Measurements from ENCODE around the gene RRM1. TPM values are rescaled to one million over a fixed set of nuclear protein-coding genes. Genes with fewer than 3 reads are reported as not detected.

RRM1 gene
- total RNA-seq, 2 donors from 2014 or later, result 79.2 to 102 TPM

GRCh38 chr11:4178813-4179662 lies 84.4 kb downstream of the RRM1 start:
- Mint-ChIP-seq H3K27ac (no peak overlapping the region), H3K27me3 (ENCODE audit: insufficient read depth) (peaks cover 4% of the 10 kb centered on the region), H3K36me3 (ENCODE audit: low read depth) (no peaks in the 10 kb centered on the region), H3K9me3 (peaks cover 8% of the 10 kb centered on the region), H3K4me1 (peaks cover 3% of the 10 kb centered on the region), H3K4me3 (no peak overlapping the region)
- Histone ChIP-seq H3K27me3 (ENCODE audit: control insufficient read depth, insufficient read depth, low read length, poor library complexity, severe bottlenecking) (no peaks in the 10 kb centered on the region), H3K36me3 (ENCODE audit: control insufficient read depth, insufficient read depth, low read length) (no peaks in the 10 kb centered on the region), H3K4me1 (ENCODE audit: control insufficient read depth, insufficient read depth, low read length) (no peaks in the 10 kb centered on the region), H3K9me3 (ENCODE audit: control insufficient read depth, low read length) (no peaks in the 10 kb centered on the region), H3K4me3 (ENCODE audit: low read length) (no peak overlapping the region), H3K27ac (ENCODE audit: low read depth, low read length) (no peak overlapping the region), H3K9ac (ENCODE audit: extremely low read depth, low read length, poor library complexity, severe bottlenecking) (no peak overlapping the region)
- WGBS, 2 experiments (ENCODE audit: insufficient coverage in 1 of 2, insufficient read length in 1 of 2), result 62% methylated on average over 3 of the region's 3 CpGs; no CpG with 5 or more reads in 1 of the 2 experiments
- TF ChIP-seq, protein P1, sequence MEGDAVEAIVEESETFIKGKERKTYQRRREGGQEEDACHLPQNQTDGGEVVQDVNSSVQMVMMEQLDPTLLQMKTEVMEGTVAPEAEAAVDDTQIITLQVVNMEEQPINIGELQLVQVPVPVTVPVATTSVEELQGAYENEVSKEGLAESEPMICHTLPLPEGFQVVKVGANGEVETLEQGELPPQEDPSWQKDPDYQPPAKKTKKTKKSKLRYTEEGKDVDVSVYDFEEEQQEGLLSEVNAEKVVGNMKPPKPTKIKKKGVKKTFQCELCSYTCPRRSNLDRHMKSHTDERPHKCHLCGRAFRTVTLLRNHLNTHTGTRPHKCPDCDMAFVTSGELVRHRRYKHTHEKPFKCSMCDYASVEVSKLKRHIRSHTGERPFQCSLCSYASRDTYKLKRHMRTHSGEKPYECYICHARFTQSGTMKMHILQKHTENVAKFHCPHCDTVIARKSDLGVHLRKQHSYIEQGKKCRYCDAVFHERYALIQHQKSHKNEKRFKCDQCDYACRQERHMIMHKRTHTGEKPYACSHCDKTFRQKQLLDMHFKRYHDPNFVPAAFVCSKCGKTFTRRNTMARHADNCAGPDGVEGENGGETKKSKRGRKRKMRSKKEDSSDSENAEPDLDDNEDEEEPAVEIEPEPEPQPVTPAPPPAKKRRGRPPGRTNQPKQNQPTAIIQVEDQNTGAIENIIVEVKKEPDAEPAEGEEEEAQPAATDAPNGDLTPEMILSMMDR (conservative IDR thresholded peaks at IDR 0.05), result no peak
- DNase-seq, result peak; percentile 37

- no peaks in the 10 kb centered on the region for H3K27me3 ChIP-seq (ENCODE audit: control insufficient read depth, insufficient read depth, low read length, poor library complexity, severe bottlenecking)
- H3K9me3 ChIP-seq (ENCODE audit: control insufficient read depth, low read length), result no peaks in the 10 kb centered on the region
- H3K9ac ChIP-seq (ENCODE audit: extremely low read depth, low read length, poor library complexity, severe bottlenecking), result no peak overlapping the region
- no peak overlapping the region for H3K4me3 Mint-ChIP-seq
- WGBS, 2 experiments (ENCODE audit: insufficient coverage in 1 of 2, insufficient read length in 1 of 2), result 89 to 100% methylated on average over 3 to 5 of the region's 5 CpGs
- no peaks in the 10 kb centered on the region for H3K36me3 ChIP-seq (ENCODE audit: control insufficient read depth, insufficient read depth, low read length)
- peaks cover 8% of the 10 kb centered on the region for H3K9me3 Mint-ChIP-seq
- H3K27me3 Mint-ChIP-seq (ENCODE audit: insufficient read depth), result peaks cover 4% of the 10 kb centered on the region
- no peaks in the 10 kb centered on the region for H3K36me3 Mint-ChIP-seq (ENCODE audit: low read depth)
- H3K27ac Mint-ChIP-seq, result no peak overlapping the region
- DNase-seq, result peak; percentile 35
- no peak overlapping the region for H3K27ac ChIP-seq (ENCODE audit: low read depth, low read length)
- no peak overlapping the region for H3K4me3 ChIP-seq (ENCODE audit: low read length)
- TF ChIP-seq, protein P1 (conservative IDR thresholded peaks at IDR 0.05), result no peak
- H3K4me1 Mint-ChIP-seq, result peaks cover 3% of the 10 kb centered on the region
- no peaks in the 10 kb centered on the region for H3K4me1 ChIP-seq (ENCODE audit: control insufficient read depth, insufficient read depth, low read length)
Measured at GRCh38 chr11:4180441-4181183, 86.0 kb downstream of the RRM1 start.

DNA sequence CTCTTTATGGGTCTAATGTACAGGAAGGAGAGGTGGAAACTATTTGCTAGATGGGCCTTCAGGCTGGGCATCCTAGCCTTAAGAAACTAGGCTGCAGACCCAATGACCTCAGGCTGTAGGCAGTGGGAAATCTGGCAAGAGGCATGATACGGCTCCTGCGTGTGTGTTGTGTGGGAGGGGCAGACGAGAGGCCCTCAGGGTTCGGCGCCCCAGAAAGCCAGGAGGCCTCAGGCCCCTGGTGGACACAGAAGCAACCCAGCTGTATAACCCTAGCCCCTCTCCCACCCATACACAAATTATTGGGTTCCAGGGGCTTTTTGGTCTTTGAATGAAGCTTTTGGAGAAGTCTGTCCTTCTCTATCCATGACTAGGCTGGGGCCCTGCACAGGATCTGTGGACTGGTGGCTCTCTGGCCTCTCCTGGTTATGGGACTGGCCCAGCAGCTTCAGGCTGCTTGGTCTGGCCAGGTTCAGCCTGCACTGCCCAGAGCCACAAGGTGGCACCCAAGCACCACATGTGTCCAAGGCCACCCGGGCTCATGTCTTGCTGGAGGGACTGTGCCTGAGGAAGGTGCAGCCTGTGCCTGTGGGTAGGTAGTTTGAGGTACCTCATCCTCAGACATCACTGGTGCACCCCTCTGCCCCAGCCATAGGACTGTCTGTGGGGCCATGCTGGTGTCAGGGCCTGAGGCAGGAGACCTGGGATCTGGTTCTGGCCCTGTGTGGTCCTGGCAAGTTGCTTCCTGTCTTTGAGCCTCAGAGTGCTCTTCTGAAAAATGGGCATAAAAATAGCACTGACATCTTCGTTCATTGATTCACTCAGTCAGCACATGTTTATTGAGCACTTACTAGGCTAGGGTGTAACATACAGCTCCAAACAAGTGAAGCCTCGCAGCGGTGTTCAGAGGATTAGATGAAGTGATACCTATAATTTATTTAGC lies 87.5 kb downstream of the RRM1 start:
- Mint-ChIP-seq H3K9me3 (no peaks in the 10 kb centered on the region), H3K27ac (no peak overlapping the region), H3K4me1 (peaks cover 3% of the 10 kb centered on the region), H3K4me3 (no peak overlapping the region), H3K27me3 (ENCODE audit: insufficient read depth) (peaks cover 2% of the 10 kb centered on the region), H3K36me3 (ENCODE audit: low read depth) (no peaks in the 10 kb centered on the region)
- no peaks in the 10 kb centered on the region for H3K9me3 ChIP-seq (ENCODE audit: control insufficient read depth, low read length)
- 63 to 68% methylated on average over 2 to 7 of the region's 9 CpGs for WGBS, 2 experiments (ENCODE audit: insufficient coverage in 1 of 2, insufficient read length in 1 of 2)
- no peaks in the 10 kb centered on the region for H3K27me3 ChIP-seq (ENCODE audit: control insufficient read depth, insufficient read depth, low read length, poor library complexity, severe bottlenecking)
- no peaks in the 10 kb centered on the region for H3K4me1 ChIP-seq (ENCODE audit: control insufficient read depth, insufficient read depth, low read length)
- no peaks in the 10 kb centered on the region for H3K36me3 ChIP-seq (ENCODE audit: control insufficient read depth, insufficient read depth, low read length)
- no peak overlapping the region for H3K4me3 ChIP-seq (ENCODE audit: low read length)
- peak; percentile 93 for DNase-seq
- TF ChIP-seq, protein P1 (conservative IDR thresholded peaks at IDR 0.05), result peak; percentile 92
- no peak overlapping the region for H3K27ac ChIP-seq (ENCODE audit: low read depth, low read length)
- no peak overlapping the region for H3K9ac ChIP-seq (ENCODE audit: extremely low read depth, low read length, poor library complexity, severe bottlenecking)

All from endodermal cell (in vitro differentiated cells).